Fibroblast of the conjunctiva (primary cell): ENCODE data around the gene PTPRC.
"Not testable (repeated sequence)": the region's sequence is repeated elsewhere in the genome, so short reads cannot be mapped to it uniquely, and the experiment has no call there.

Source experiments
- DNase-seq: peaks from one replicate; pipeline ENCODE4 v3.0.0-alpha.2; 2010; ENCODE audit warnings: low read depth

The PTPRC gene, protein sequence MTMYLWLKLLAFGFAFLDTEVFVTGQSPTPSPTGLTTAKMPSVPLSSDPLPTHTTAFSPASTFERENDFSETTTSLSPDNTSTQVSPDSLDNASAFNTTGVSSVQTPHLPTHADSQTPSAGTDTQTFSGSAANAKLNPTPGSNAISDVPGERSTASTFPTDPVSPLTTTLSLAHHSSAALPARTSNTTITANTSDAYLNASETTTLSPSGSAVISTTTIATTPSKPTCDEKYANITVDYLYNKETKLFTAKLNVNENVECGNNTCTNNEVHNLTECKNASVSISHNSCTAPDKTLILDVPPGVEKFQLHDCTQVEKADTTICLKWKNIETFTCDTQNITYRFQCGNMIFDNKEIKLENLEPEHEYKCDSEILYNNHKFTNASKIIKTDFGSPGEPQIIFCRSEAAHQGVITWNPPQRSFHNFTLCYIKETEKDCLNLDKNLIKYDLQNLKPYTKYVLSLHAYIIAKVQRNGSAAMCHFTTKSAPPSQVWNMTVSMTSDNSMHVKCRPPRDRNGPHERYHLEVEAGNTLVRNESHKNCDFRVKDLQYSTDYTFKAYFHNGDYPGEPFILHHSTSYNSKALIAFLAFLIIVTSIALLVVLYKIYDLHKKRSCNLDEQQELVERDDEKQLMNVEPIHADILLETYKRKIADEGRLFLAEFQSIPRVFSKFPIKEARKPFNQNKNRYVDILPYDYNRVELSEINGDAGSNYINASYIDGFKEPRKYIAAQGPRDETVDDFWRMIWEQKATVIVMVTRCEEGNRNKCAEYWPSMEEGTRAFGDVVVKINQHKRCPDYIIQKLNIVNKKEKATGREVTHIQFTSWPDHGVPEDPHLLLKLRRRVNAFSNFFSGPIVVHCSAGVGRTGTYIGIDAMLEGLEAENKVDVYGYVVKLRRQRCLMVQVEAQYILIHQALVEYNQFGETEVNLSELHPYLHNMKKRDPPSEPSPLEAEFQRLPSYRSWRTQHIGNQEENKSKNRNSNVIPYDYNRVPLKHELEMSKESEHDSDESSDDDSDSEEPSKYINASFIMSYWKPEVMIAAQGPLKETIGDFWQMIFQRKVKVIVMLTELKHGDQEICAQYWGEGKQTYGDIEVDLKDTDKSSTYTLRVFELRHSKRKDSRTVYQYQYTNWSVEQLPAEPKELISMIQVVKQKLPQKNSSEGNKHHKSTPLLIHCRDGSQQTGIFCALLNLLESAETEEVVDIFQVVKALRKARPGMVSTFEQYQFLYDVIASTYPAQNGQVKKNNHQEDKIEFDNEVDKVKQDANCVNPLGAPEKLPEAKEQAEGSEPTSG (N-terminal part only)

GRCh38 chr1:198638894-198639635 is at the start of gene PTPRC:
TSS of gene PTPRC (plus strand) at chr1:198639040. CDS start at chr1:198639269, 229 bp downstream.
- DNase-seq = no peak

DNA sequence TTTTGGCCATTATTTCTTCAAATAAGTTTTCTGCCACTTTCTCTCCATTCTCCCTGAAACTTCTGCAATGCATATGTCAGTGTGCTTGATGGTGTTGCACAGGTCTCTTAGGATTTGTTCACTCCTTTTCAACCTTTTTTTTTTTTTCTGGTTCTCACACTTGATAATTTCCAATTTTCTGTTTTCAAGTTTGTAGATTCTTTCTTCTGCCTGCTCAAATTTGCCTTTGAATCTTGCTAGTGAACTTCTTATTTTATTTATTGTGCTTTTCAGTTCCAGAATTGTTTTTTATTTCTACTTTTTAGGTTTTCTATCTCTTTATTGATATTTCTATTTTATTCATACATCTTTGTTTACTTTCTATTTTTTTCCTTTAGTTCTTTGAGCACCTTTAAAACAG is 48.4 kb upstream of the PTPRC start:
- DNase-seq = no peak

DNA sequence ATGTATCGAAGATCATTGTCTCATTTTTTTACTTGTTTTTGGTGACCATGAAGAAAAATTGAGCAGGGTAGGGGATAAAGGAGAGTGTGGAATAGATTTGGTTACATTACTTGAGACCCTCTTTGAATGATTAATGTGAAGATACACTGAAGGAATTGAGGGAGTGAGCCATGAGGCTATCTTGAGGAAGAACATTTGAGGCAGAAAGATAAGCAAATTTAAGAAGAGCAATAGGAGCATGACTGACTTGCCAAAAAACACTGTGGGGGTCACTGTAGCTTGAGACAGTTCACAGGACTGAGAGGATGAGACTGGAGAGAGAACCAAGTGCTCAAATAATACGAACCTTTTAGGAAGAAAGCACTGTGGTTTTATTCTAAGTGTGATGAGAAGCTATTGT is 43.1 kb upstream of the PTPRC start:
- DNase-seq = no peak

- DNase-seq = no peak
Observed at GRCh38 chr1:198597690-198598430, 41.0 kb upstream of the PTPRC start.

DNA sequence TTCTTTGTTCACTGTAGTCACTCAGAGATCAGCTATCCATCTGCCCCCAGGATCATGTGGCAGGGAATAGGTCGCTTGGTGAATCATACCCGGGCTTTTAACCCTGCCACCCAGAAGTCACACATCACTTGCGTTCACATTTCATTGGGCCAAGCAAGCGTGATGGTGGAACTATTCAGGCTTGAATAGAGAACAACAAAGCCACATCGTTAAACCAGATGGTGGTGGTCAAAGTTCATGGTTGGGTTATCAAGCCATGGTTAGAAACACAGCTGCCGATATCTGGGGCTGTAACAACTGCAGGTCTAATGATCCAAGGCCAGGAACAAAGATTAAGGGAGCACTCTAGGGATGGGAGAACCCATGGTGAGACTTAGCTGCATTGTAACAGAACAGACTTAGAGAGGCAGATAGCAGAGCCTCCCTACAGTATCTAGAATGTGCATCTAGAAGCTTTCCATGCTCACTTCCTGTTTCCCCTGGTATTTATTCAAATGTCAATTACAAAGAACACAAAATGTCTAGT is 40.0 kb upstream of the PTPRC start:
- no peak for DNase-seq

- no peak for DNase-seq
Observed at GRCh38 chr1:198599749-198600148, 39.1 kb upstream of the PTPRC start.

DNA sequence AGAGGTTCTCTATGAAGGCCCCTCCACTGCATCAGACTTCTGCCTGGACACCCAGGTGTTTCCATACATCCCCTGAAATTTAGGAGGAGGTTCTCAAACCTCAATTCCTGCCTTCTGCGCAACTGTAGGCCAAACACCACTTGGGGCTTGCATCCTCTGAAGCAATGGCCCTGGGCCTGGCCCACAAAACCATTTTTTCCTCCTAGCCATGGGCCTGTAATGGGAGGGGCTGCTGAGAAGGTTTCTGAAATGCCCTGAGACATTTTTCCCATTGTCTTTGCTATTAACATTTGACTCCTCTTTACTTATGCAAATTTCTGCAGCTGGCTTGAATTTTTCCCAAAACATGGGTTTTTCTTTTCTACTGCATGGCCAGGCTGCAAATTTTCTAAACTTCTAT is 37.9 kb upstream of the PTPRC start:
- DNase-seq = no peak

DNA sequence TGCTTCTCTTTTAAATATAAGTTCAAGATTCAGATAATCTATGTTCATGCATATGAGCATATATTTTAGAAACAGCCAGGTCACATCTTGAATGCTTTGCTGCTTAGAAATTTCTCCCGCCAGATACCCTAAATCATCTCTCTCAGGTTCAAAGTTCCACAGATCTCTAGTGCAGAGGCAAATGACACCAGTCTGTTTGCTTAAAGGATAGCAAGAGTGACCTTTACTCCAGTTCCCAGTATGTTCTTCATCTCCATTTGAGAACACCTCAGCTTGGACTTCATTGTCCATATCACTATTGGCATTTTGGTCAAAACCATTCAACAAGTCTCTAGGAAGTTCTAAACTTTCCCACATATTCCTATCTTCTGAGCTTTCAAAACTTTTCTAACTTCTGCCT is 37.5 kb upstream of the PTPRC start:
- not testable (repeated sequence) for DNase-seq

DNA sequence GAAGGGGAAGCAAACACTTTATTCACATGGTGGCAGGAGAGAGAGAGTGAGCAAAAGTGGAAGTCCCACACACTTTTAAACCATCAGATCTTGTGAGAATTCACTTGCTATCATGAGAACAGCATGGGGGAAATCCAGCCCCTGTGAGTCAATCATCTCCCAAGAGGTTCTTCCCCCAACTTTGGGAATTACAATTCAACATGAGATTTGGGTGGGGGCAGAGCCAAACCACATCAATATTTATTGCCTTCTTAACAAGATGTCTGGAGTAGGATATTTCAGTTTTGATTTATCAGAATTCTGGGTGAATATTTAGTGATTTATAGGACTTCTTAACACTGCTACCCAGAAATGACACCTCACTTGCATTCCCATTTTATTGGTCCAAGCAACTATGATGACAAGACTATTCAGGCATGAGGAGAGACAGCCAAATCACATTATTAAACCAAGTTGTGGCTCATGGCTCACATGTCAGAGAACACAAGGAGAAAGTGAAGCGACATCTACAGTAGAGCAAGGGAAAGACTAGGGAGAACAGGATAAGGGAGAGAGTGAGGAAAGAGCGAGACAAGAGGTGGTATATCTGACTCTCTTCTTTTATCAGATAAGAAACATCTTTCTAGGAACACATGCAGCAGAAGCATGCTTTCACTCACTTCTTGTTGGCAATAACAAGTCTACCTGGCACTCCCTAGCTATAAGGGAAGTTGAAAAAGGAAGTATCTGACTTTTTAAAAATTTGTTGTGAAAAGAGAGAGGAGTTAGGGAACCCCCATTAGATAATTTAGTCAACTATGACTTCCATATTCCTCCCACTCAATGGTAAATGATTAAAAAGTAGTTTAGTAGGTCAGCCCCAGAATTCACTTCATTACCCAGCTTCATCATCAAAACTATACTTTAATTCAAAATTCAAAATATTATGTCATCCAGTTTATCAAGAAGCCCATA is 36.6 kb upstream of the PTPRC start:
- DNase-seq = no peak

- no peak for DNase-seq
Observed at GRCh38 chr1:198604975-198605374, 33.9 kb upstream of the PTPRC start.

DNA sequence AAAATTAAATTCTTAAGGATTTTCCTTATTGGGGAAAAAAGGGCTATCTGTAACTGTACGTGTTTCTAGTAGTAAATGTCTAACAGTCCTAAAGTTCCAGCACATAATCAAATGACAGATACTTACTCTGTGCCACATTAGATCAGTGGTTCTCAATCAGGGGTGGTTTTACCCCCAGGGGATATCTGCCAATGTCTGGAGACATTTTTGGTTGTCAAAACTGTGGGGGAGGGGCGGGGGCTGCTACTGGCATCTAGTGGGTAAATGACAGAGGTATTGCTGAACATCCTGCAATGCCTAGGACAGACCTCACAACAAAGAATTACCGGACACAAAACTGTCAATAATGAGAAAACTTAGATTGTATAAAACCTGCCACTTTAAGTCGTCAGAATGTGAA is 33.4 kb upstream of the PTPRC start:
- no peak for DNase-seq

GRCh38 chr1:198606020-198606438 is 32.8 kb upstream of the PTPRC start:
- DNase-seq = no peak

- DNase-seq = no peak
Observed at GRCh38 chr1:198607714-198608113, 31.1 kb upstream of the PTPRC start.

DNA sequence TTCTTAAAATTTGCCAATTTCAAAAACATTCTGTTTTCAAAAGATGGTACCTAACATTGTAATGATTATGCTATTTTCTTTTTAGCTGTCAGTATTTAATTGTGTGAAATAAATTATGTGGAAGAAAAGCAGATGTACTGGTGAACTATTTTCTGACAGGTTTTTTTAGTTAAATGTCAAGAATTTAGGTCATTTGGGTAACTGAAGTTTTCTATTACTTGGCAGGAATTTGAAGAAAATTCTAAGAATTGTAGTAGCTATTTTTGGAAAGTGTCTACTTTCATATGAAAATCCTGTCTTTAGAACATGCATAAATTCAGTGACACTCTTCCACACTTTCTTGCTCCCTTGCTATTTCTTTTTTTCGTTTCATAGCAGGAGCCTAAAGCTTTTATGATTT is 28.5 kb upstream of the PTPRC start:
- DNase-seq = no peak

DNA sequence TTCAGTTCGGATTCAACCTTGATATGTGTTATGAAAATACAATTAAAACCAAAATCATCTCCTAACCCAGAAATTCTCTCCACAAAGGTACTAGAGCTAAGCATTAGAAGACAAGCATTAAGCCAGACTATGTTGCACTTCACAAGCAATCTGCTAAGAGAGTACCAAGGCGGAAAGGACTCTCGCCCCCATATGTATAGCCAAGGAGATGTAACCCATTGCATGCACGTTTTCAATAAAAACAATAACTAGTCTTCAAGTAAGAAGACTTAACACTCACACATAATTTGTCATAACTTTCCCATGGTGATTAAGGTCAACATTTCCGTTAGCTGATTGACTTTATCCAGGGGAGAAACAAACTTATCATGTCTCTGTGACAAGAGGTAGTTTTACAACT is 27.6 kb upstream of the PTPRC start:
- no peak for DNase-seq

GRCh38 chr1:198612471-198613260 is 26.2 kb upstream of the PTPRC start:
- DNase-seq = no peak

DNA sequence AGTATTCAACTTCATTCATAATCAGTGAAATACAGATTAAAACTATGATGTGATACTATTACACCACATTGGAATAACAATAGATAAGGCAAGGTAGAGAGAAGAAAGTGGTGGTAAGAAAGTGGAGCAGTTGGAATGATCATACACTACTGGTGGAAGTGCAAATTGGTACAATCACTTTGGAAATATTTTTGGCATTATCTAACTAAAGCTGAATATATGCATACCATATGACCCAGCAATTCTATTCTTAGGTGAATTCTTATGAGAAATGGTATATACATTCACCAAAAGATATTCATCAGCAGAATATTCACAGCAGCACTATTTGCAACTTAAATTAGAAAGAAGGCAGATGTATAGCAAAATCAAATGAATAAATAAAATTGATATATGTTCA is 21.4 kb upstream of the PTPRC start:
- DNase-seq = no peak

DNA sequence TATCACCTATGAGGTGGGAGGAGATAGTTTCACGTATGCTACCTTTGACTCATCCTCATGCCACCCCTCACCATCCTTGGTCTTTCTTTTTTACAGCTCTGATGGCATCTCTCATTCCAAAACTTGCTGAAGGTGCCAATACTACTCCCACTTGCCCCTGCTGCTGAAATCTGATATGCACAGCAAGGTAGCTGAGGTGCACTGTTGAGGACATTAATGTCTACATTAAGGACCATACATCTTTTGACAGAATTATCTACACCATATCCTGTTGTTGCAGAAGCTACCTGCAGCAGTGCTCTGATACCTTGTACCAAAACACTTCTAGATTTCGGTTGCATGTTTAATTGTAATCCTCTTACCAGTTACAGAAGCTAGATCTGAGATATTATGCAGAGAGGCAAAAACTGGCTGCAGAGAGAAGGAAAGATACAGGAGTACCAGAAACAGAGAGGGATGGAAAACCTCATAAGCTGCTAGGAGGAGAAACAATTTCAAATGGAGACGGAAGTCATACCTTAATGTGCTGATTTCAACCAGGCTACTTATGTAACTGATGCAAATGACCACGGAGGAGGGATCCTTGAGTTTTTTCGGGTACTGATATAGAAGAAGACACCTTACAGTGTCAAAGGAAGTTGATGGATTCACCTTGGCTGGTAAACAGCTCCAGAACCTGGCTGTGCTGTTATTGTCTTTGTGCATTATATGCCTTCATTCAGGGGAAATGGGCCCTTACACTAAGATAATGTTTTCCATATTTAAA is 19.3 kb upstream of the PTPRC start:
- no peak for DNase-seq
